ENCODE data around the gene DEDD. TPM values are rescaled to one million over a fixed set of nuclear protein-coding genes. Genes with fewer than 3 reads are reported as not detected.

DEDD gene
- total RNA-seq, 1 donor from 2014 or later = 38.8 TPM

GRCh38 chr1:161076410-161076809 lies 56.1 kb downstream of the DEDD start:
- no peak for DNase-seq (ENCODE audit: low read depth, low spot score)

GRCh38 chr1:161074676-161075368 lies 57.6 kb downstream of the DEDD start:
- no peak for DNase-seq (ENCODE audit: low read depth, low spot score)

- DNase-seq (ENCODE audit: low read depth, low spot score) = no peak
These were observed 58.9 kb downstream of the DEDD start for GRCh38 chr1:161073474-161074121.

GRCh38 chr1:161072751-161073449 lies 59.6 kb downstream of the DEDD start:
- no peak for DNase-seq (ENCODE audit: low read depth, low spot score)

GRCh38 chr1:161071886-161072371 lies 60.5 kb downstream of the DEDD start:
- no peak for DNase-seq (ENCODE audit: low read depth, low spot score)

Other genes starting within 250 kb of the DEDD start
- gene ITLN1, start 247.5 kb downstream of the DEDD start, total RNA-seq = 0.32 TPM in 1 of 2 replicates, not detected in the other
- not detected in 2 replicates for gene ITLN2, start 177.9 kb downstream of the DEDD start, total RNA-seq
- 242 and 246 TPM in 2 replicates for gene F11R, start 111.5 kb downstream of the DEDD start, total RNA-seq
- gene TSTD1, start 93.7 kb downstream of the DEDD start, total RNA-seq = 19.1 and 44.2 TPM in 2 replicates
- gene USF1, start 86.7 kb downstream of the DEDD start, total RNA-seq = 95.7 and 127 TPM in 2 replicates
- gene ARHGAP30, start 62.8 kb downstream of the DEDD start, total RNA-seq = 0.04 TPM in 1 of 2 replicates, not detected in the other
- gene NECTIN4, start 43.1 kb downstream of the DEDD start, total RNA-seq = 0.14 and 0.53 TPM in 2 replicates
- 0.60 and 0.86 TPM in 2 replicates for gene KLHDC9, start 34.3 kb downstream of the DEDD start, total RNA-seq
- 56.3 and 93.2 TPM in 2 replicates for gene PFDN2, start 14.6 kb downstream of the DEDD start, total RNA-seq
- 11.3 and 14.3 TPM in 2 replicates for gene NIT1, start 14.6 kb downstream of the DEDD start, total RNA-seq
- 124 and 130 TPM in 2 replicates for gene UFC1, start 21.3 kb upstream of the DEDD start, total RNA-seq
- 4.6 and 8.3 TPM in 2 replicates for gene USP21, start 26.8 kb upstream of the DEDD start, total RNA-seq
- gene PPOX, start 33.8 kb upstream of the DEDD start, total RNA-seq = 16.0 and 19.1 TPM in 2 replicates
- 24.7 and 25.9 TPM in 2 replicates for gene B4GALT3, start 44.8 kb upstream of the DEDD start, total RNA-seq
- gene ADAMTS4, start 66.4 kb upstream of the DEDD start, total RNA-seq = 26.8 and 43.7 TPM in 2 replicates
- 200 and 232 TPM in 2 replicates for gene NDUFS2, start 69.7 kb upstream of the DEDD start, total RNA-seq
- gene FCER1G, start 82.6 kb upstream of the DEDD start, total RNA-seq = 0.26 and 0.49 TPM in 2 replicates
- not detected in 2 replicates for gene APOA2, start 91.0 kb upstream of the DEDD start, total RNA-seq
- 20.4 and 29.7 TPM in 2 replicates for gene TOMM40L, start 93.4 kb upstream of the DEDD start, total RNA-seq
- gene NR1I3, start 105.5 kb upstream of the DEDD start, total RNA-seq = not detected in 2 replicates
- not detected in 2 replicates for gene PCP4L1, start 126.1 kb upstream of the DEDD start, total RNA-seq
- 0.95 and 0.99 TPM in 2 replicates for gene MPZ, start 177.3 kb upstream of the DEDD start, total RNA-seq
- gene SDHC, start 181.7 kb upstream of the DEDD start, total RNA-seq = 31.2 and 36.0 TPM in 2 replicates
- not detected in 2 replicates for gene CFAP126, start 235.2 kb upstream of the DEDD start, total RNA-seq